Fibroblast of villous mesenchyme (primary cell): ENCODE results near the gene CACNA1C. TPM values are rescaled to one million over a fixed set of nuclear protein-coding genes. Genes with fewer than 3 reads are reported as not detected.

Experiments used
- DNase-seq: peaks from one replicate; pipeline ENCODE4 v3.0.0-alpha.2; 2010; ENCODE audit warnings: low read depth
- H3K4me3 ChIP-seq: 2 replicates; pipeline ENCODE4 v1.5.1; 2011; ENCODE audit warnings: low read depth, mild to moderate bottlenecking, low read length
- CTCF ChIP-seq: IDR thresholded peaks from 2 replicates; pipeline ENCODE4 v1.5.1; 2012; ENCODE audit warnings: low read depth, mild to moderate bottlenecking, low read length; ENCODE audit not compliant: insufficient read depth
- total RNA-seq: library from RNA; depleted of rRNA; stranded (reverse); fragments of >200 nt; gene quantifications from 2 replicates; pipeline ENCODE4 v1.2.3, GENCODE V29; 2012

Gene CACNA1C
- total RNA-seq, 1 donor, result 11.7 TPM

GRCh38 chr12:2266666-2267620 lies 214.2 kb downstream of the CACNA1C start:
- no peak for TF ChIP-seq CTCF
- no peak for DNase-seq
- no peak overlapping the region for H3K4me3 ChIP-seq

- no peak overlapping the region for H3K4me3 ChIP-seq
- DNase-seq, result peak; percentile 44
- TF ChIP-seq CTCF, result no peak
Measured at GRCh38 chr12:2267703-2268470, 215.1 kb downstream of the CACNA1C start.

- no peak overlapping the region for H3K4me3 ChIP-seq
- TF ChIP-seq CTCF, result no peak
- peak; percentile 60 for DNase-seq
Measured at GRCh38 chr12:2268471-2269286, 215.9 kb downstream of the CACNA1C start.

GRCh38 chr12:2270846-2271245 lies 218.1 kb downstream of the CACNA1C start:
- no peak overlapping the region for H3K4me3 ChIP-seq
- no peak for DNase-seq
- no peak for TF ChIP-seq CTCF

GRCh38 chr12:2271961-2272360 lies 219.2 kb downstream of the CACNA1C start:
- TF ChIP-seq CTCF, result no peak
- DNase-seq, result no peak
- no peak overlapping the region for H3K4me3 ChIP-seq

GRCh38 chr12:2273288-2273687 lies 220.5 kb downstream of the CACNA1C start:
- DNase-seq, result peak; percentile 40
- H3K4me3 ChIP-seq, result no peak overlapping the region
- peak; percentile 41 for TF ChIP-seq CTCF
